ENCODE measurements around the gene FCER2. TPM values are rescaled to one million over a fixed set of nuclear protein-coding genes. Genes with fewer than 3 reads are reported as not detected.

FCER2 gene
- total RNA-seq, 1 experiment from 2014 or later = 0.15 TPM

GRCh38 chr19:7676854-7677253 is 25.1 kb downstream of the FCER2 start, which contains the start of gene MCEMP1:
TSS of gene MCEMP1 (plus strand) at chr19:7677090. CDS start at chr19:7677121, 31 bp downstream.
- TF ChIP-seq TCF7L2 (IDR thresholded peaks at IDR 0.05; ENCODE audit: low read depth, low read length) = no peak
- TF ChIP-seq, protein P1, sequence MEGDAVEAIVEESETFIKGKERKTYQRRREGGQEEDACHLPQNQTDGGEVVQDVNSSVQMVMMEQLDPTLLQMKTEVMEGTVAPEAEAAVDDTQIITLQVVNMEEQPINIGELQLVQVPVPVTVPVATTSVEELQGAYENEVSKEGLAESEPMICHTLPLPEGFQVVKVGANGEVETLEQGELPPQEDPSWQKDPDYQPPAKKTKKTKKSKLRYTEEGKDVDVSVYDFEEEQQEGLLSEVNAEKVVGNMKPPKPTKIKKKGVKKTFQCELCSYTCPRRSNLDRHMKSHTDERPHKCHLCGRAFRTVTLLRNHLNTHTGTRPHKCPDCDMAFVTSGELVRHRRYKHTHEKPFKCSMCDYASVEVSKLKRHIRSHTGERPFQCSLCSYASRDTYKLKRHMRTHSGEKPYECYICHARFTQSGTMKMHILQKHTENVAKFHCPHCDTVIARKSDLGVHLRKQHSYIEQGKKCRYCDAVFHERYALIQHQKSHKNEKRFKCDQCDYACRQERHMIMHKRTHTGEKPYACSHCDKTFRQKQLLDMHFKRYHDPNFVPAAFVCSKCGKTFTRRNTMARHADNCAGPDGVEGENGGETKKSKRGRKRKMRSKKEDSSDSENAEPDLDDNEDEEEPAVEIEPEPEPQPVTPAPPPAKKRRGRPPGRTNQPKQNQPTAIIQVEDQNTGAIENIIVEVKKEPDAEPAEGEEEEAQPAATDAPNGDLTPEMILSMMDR (IDR thresholded peaks at IDR 0.05) = no peak
- no peak for TF ChIP-seq SIN3A (IDR thresholded peaks at IDR 0.05; ENCODE audit: borderline replicate concordance, insufficient read depth, low read depth, low read length)
- TF ChIP-seq, protein P2, sequence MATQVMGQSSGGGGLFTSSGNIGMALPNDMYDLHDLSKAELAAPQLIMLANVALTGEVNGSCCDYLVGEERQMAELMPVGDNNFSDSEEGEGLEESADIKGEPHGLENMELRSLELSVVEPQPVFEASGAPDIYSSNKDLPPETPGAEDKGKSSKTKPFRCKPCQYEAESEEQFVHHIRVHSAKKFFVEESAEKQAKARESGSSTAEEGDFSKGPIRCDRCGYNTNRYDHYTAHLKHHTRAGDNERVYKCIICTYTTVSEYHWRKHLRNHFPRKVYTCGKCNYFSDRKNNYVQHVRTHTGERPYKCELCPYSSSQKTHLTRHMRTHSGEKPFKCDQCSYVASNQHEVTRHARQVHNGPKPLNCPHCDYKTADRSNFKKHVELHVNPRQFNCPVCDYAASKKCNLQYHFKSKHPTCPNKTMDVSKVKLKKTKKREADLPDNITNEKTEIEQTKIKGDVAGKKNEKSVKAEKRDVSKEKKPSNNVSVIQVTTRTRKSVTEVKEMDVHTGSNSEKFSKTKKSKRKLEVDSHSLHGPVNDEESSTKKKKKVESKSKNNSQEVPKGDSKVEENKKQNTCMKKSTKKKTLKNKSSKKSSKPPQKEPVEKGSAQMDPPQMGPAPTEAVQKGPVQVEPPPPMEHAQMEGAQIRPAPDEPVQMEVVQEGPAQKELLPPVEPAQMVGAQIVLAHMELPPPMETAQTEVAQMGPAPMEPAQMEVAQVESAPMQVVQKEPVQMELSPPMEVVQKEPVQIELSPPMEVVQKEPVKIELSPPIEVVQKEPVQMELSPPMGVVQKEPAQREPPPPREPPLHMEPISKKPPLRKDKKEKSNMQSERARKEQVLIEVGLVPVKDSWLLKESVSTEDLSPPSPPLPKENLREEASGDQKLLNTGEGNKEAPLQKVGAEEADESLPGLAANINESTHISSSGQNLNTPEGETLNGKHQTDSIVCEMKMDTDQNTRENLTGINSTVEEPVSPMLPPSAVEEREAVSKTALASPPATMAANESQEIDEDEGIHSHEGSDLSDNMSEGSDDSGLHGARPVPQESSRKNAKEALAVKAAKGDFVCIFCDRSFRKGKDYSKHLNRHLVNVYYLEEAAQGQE (IDR thresholded peaks at IDR 0.05; ENCODE audit: insufficient read depth in 1 of 2, low read depth in 2 of 2, low read length in 1 of 2) = no peak
- no peak for TF ChIP-seq POLR2AphosphoS5 (IDR thresholded peaks at IDR 0.05; ENCODE audit: low read depth, low read length)
- CTCF ChIA-PET = interaction anchor here (0.6 kb wide), 1 partner anchor 123 kb away, joined by 10 read pairs; no protein-coding TSS in a partner anchor
- Histone ChIP-seq H3K27me3 (ENCODE audit: control insufficient read depth, insufficient read depth, low read length) (no peaks in the 10 kb centered on the region), H3K4me3 (ENCODE audit: low read depth in 2 of 2, low read length in 2 of 2) (no peak within 1 kb of the TSS), H3K36me3 (ENCODE audit: control insufficient read depth, insufficient read depth, low read length) (no peaks in the 10 kb centered on the region; the same call in 1 of the 2 replicates), H3K27ac (ENCODE audit: low read length) (no peak within 1 kb of the TSS), H3K9me3 (ENCODE audit: control insufficient read depth, insufficient read depth, low read depth, low read length) (no peaks in the 10 kb centered on the region), H3K4me1 (ENCODE audit: control insufficient read depth, insufficient read depth, low read length) (no peaks in the 10 kb centered on the region; the same call in 1 of the 2 replicates)
- no TSS peak for BruUV-seq (replicated peaks)
- ATAC-seq (no peak), DNase-seq (ENCODE audit: low read depth, low spot score) (no peak)
- intact Hi-C loops (cut with micrococcal nuclease; ENCODE audit: unreplicated experiment) (no loop called here), in situ Hi-C loops (cut with HindIII; ENCODE audit: low pct_unique_long_range_greater_than_20kb, low sequenced_read_pairs) (no loop called here)
- POLR2A ChIA-PET = no interaction called here

DNA sequence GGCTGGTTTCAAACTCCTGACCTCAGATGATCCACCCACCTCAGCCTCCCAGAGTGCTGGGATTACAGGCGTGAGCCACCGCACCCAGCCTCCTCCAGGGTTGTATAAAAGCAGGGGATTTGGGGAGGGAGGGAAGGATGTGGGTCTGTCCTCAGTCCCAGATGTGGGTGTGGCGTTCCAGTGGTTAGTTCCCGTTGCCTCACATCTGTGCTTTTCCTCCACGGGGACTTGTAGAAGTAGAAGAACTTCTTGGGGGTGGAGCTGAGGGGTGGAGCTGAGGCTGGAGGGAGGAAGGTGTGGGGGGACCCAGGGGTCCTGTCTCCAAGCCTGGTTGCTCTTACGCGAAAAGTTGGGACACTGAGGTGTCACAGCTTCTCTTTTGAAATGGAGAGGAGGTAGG is 25.6 kb downstream of the FCER2 start:
- Histone ChIP-seq H3K4me3 (ENCODE audit: low read depth in 2 of 2, low read length in 2 of 2) (no peak overlapping the region), H3K4me1 (ENCODE audit: control insufficient read depth, insufficient read depth, low read length) (no peaks in the 10 kb centered on the region; the same call in 1 of the 2 replicates), H3K27ac (ENCODE audit: low read length) (no peak overlapping the region), H3K27me3 (ENCODE audit: control insufficient read depth, insufficient read depth, low read length) (no peaks in the 10 kb centered on the region), H3K9me3 (ENCODE audit: control insufficient read depth, insufficient read depth, low read depth, low read length) (no peaks in the 10 kb centered on the region), H3K36me3 (ENCODE audit: control insufficient read depth, insufficient read depth, low read length) (no peaks in the 10 kb centered on the region; the same call in 1 of the 2 replicates)
- ChIA-PET POLR2A (no interaction called here), CTCF (interaction anchor here (0.6 kb wide), 1 partner anchor 123 kb away, joined by 10 read pairs; no protein-coding TSS in a partner anchor)
- DNase-seq (ENCODE audit: low read depth, low spot score) (no peak), ATAC-seq (no peak)
- intact Hi-C loops (cut with micrococcal nuclease; ENCODE audit: unreplicated experiment) (no loop called here), in situ Hi-C loops (cut with HindIII; ENCODE audit: low pct_unique_long_range_greater_than_20kb, low sequenced_read_pairs) (no loop called here)
- TF ChIP-seq, protein P1 (IDR thresholded peaks at IDR 0.05) = no peak
- no peak for TF ChIP-seq POLR2AphosphoS5 (IDR thresholded peaks at IDR 0.05; ENCODE audit: low read depth, low read length)
- no peak for TF ChIP-seq SIN3A (IDR thresholded peaks at IDR 0.05; ENCODE audit: borderline replicate concordance, insufficient read depth, low read depth, low read length)
- no peak for TF ChIP-seq TCF7L2 (IDR thresholded peaks at IDR 0.05; ENCODE audit: low read depth, low read length)
- TF ChIP-seq, protein P2 (IDR thresholded peaks at IDR 0.05; ENCODE audit: insufficient read depth in 1 of 2, low read depth in 2 of 2, low read length in 1 of 2) = no peak
- BruUV-seq (replicated peaks) = no TSS peak
